ENCODE measurements around the gene DCBLD1.

- TF ChIP-seq CTCF (IDR thresholded peaks at IDR 0.05) (no peak), EP300 (IDR thresholded peaks at IDR 0.05; ENCODE audit: low read depth) (no peak)
Observed at GRCh38 chr6:117446861-117447260, 35.6 kb upstream of the DCBLD1 start.
